Measurements from ENCODE around the gene SUSD6. TPM values are rescaled to one million over a fixed set of nuclear protein-coding genes. Genes with fewer than 3 reads are reported as not detected.
A peak's percentile ranks its signal among the peaks of the same experiment; 100 is the strongest.

The SUSD6 gene
- total and polyA plus RNA-seq, 4 donors: 6.8 to 10.8 (median 7.6) TPM

DNA sequence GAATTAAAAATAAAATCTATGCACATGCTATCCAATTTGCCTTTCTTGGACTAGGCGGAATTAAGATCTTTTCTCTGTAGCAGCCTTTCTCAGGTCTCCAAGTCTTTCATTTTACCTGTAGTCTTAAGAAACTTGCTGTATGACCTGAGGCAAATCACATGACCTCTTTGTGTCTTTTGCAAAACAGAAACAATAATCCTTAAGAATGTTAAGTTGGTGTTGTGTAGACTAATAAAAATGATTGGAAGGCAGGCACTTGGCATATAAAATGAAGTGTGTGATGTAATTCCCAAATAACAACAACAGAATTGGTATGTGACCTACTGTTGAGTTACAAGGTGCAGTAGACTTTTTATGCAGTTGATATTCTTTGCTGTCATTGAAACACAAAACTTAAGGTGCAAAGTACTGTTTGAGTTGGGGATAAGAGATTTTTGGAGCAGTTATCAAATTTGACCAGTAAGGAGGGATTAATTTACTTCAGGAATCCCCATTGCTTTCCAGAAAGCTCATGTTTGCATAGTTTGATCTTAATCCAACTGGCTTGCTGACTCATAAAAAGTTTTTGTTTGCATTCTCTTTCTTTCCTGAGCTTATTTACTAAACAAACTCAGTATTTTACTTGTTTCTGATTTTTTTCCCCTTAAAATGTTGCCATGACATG is 51.4 kb downstream of the SUSD6 start:
- TF ChIP-seq HNF4A (conservative IDR thresholded peaks at IDR 0.05): peak in 1 of 2 donors; percentile 7
- TF ChIP-seq, protein P1, sequence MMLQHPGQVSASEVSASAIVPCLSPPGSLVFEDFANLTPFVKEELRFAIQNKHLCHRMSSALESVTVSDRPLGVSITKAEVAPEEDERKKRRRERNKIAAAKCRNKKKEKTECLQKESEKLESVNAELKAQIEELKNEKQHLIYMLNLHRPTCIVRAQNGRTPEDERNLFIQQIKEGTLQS (IDR thresholded peaks at IDR 0.05): no peak
- no peak for TF ChIP-seq FOXA2 (IDR thresholded peaks at IDR 0.05)
- TF ChIP-seq, protein P2, sequence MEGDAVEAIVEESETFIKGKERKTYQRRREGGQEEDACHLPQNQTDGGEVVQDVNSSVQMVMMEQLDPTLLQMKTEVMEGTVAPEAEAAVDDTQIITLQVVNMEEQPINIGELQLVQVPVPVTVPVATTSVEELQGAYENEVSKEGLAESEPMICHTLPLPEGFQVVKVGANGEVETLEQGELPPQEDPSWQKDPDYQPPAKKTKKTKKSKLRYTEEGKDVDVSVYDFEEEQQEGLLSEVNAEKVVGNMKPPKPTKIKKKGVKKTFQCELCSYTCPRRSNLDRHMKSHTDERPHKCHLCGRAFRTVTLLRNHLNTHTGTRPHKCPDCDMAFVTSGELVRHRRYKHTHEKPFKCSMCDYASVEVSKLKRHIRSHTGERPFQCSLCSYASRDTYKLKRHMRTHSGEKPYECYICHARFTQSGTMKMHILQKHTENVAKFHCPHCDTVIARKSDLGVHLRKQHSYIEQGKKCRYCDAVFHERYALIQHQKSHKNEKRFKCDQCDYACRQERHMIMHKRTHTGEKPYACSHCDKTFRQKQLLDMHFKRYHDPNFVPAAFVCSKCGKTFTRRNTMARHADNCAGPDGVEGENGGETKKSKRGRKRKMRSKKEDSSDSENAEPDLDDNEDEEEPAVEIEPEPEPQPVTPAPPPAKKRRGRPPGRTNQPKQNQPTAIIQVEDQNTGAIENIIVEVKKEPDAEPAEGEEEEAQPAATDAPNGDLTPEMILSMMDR (IDR thresholded peaks at IDR 0.05; ENCODE audit: low read depth, low read length, missing input control): no peak
- Histone ChIP-seq H3K27ac (ENCODE audit: low read depth in 1 of 2, low read length in 2 of 2) (peak overlapping the region in 1 of 2 donors; percentile 29), H3K4me3 (ENCODE audit: low read depth in 1 of 3, low read length in 3 of 3) (no peak overlapping the region), H3K27me3 (ENCODE audit: control insufficient read depth in 4 of 4, insufficient read depth in 4 of 4, low read length in 3 of 4) (no peaks in the 10 kb centered on the region), H3K4me1 (ENCODE audit: control insufficient read depth in 4 of 4, insufficient read depth in 4 of 4, low read length in 3 of 4) (peaks cover 7 to 46% (median 34%) of the 10 kb centered on the region in 4 donors), H3K9me3 (ENCODE audit: control insufficient read depth in 4 of 4, low read length in 3 of 4) (no peaks in the 10 kb centered on the region), H3K36me3 (ENCODE audit: control insufficient read depth in 4 of 4, insufficient read depth in 3 of 4, low read depth in 1 of 4, low read length in 3 of 4) (peaks cover 0 to 4% (median 3%) of the 10 kb centered on the region in 4 donors), H3K9ac (ENCODE audit: low read depth in 1 of 2, low read length in 2 of 2) (no peak overlapping the region)
- 96% methylated on average over 1 of the region's 1 CpG for WGBS
- DNase-seq (ENCODE audit: low spot score): no peak

DNA sequence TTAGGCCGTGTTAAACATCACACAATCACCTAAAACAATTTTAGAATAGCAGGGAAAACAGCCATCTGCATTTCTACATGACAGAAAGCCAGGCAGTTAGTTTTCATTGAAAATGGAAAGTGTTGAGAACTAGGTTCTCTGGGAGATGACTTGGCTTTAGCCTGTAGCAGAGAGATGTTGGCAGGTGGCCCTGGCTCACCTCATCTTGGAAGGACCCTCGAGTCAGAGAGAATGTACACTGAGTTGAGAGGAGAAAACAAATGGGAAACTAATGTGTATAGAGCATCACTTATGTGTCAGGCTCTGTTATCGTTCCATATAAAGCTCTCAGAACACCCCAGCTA is 51.9 kb downstream of the SUSD6 start:
- H3K4me1 ChIP-seq (ENCODE audit: control insufficient read depth in 4 of 4, insufficient read depth in 4 of 4, low read length in 3 of 4): peaks cover 6 to 41% (median 29%) of the 10 kb centered on the region in 4 donors
- TF ChIP-seq HNF4A (conservative IDR thresholded peaks at IDR 0.05): no peak
- no peak for TF ChIP-seq SP1 (IDR thresholded peaks at IDR 0.05)
- TF ChIP-seq FOXA1 (IDR thresholded peaks at IDR 0.05): no peak
- TF ChIP-seq, protein P1 (IDR thresholded peaks at IDR 0.05): no peak
- no peak for TF ChIP-seq EGR1 (IDR thresholded peaks at IDR 0.05; ENCODE audit: low read depth in 2 of 2)
- no peak for TF ChIP-seq JUND (IDR thresholded peaks at IDR 0.05)
- TF ChIP-seq, protein P3, sequence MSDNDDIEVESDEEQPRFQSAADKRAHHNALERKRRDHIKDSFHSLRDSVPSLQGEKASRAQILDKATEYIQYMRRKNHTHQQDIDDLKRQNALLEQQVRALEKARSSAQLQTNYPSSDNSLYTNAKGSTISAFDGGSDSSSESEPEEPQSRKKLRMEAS (IDR thresholded peaks at IDR 0.05): no peak
- TF ChIP-seq, protein P2 (IDR thresholded peaks at IDR 0.05; ENCODE audit: low read depth, low read length, missing input control): no peak
- TF ChIP-seq HNF4G (IDR thresholded peaks at IDR 0.05): no peak
- no peak for TF ChIP-seq RXRA (IDR thresholded peaks at IDR 0.05)
- TF ChIP-seq YY1 (IDR thresholded peaks at IDR 0.05): no peak
- no peak for TF ChIP-seq GABPA (IDR thresholded peaks at IDR 0.05 in 1 of 2, conservative IDR thresholded peaks at IDR 0.05 in 1 of 2)
- TF ChIP-seq NR2F2 (IDR thresholded peaks at IDR 0.05): no peak
- no peak for DNase-seq (ENCODE audit: low spot score)
- peak overlapping the region in 1 of 2 donors; percentile 5 for H3K27ac ChIP-seq (ENCODE audit: low read depth in 1 of 2, low read length in 2 of 2)
- H3K27me3 ChIP-seq (ENCODE audit: control insufficient read depth in 4 of 4, insufficient read depth in 4 of 4, low read length in 3 of 4): no peaks in the 10 kb centered on the region
- H3K9me3 ChIP-seq (ENCODE audit: control insufficient read depth in 4 of 4, low read length in 3 of 4): no peaks in the 10 kb centered on the region
- H3K4me3 ChIP-seq (ENCODE audit: low read depth in 1 of 3, low read length in 3 of 3): no peak overlapping the region
- 63% methylated on average over 3 of the region's 3 CpGs for WGBS
- H3K36me3 ChIP-seq (ENCODE audit: control insufficient read depth in 4 of 4, insufficient read depth in 3 of 4, low read depth in 1 of 4, low read length in 3 of 4): peaks cover 0 to 4% (median 3%) of the 10 kb centered on the region in 4 donors
- no peak overlapping the region for H3K9ac ChIP-seq (ENCODE audit: low read depth in 1 of 2, low read length in 2 of 2)

Data from liver (tissue), 9 donors.